Smooth muscle cell (in vitro differentiated cells): ENCODE results near the gene STARD13. TPM values are rescaled to one million over a fixed set of nuclear protein-coding genes. Genes with fewer than 3 reads are reported as not detected.

ENCODE experiments used
- DNase-seq: peaks from one replicate; lab custom pipeline; 2025; ENCODE audit not compliant: unreplicated experiment; lab: John Stamatoyannopoulos, UW
- H2AFZ ChIP-seq: fragments of 200-600 bp; sonication (generic); 2 replicates; pipeline ENCODE4 v1.6.0; 2016; ENCODE audit warnings: antibody characterized with exemption, low read depth, mild to moderate bottlenecking
- H3F3A ChIP-seq: fragments of 200-600 bp; sonication (generic); 2 replicates; pipeline ENCODE4 v1.6.0; 2017; ENCODE audit warnings: antibody characterized with exemption, low read depth
- H3K27ac ChIP-seq: fragments of 200-600 bp; sonication (generic); 2 replicates; pipeline ENCODE4 v1.5.1; 2016; ENCODE audit warnings: low read depth, mild to moderate bottlenecking
- H3K27me3 ChIP-seq: fragments of 200-600 bp; sonication (generic); 2 replicates; pipeline ENCODE4 v1.6.1; 2016; ENCODE audit warnings: low read depth, mild to moderate bottlenecking
- H3K36me3 ChIP-seq: fragments of 200-600 bp; sonication (generic); 2 replicates; pipeline ENCODE4 v1.5.1; 2016; ENCODE audit warnings: low read depth
- H3K4me1 ChIP-seq: fragments of 200-600 bp; sonication (generic); 2 replicates; pipeline ENCODE4 v1.5.1; 2016; ENCODE audit warnings: low read depth
- H3K4me2 ChIP-seq: fragments of 200-600 bp; sonication (generic); 2 replicates; pipeline ENCODE4 v1.6.0; 2016; ENCODE audit warnings: mild to moderate bottlenecking
- H3K4me3 ChIP-seq: fragments of 200-600 bp; sonication (generic); 2 replicates; pipeline ENCODE4 v1.5.1; 2016; ENCODE audit warnings: mild to moderate bottlenecking
- H3K79me2 ChIP-seq: fragments of 200-600 bp; sonication (generic); 2 replicates; pipeline ENCODE4 v1.6.0; 2016; ENCODE audit warnings: low read depth, mild to moderate bottlenecking
- H3K9ac ChIP-seq: fragments of 200-600 bp; sonication (generic); 2 replicates; pipeline ENCODE4 v1.6.0; 2016; ENCODE audit warnings: low read depth
- H3K9me3 ChIP-seq: fragments of 200-600 bp; sonication (generic); replicated peaks from 2 replicates; pipeline ENCODE4 v1.5.1; 2016; ENCODE audit warnings: low read depth
- H4K20me1 ChIP-seq: fragments of 200-600 bp; sonication (generic); 2 replicates; pipeline ENCODE4 v1.6.0; 2016; ENCODE audit warnings: low read depth
- WGBS: methylation state at CpG from one replicate; pipeline ENCODE4 v1.1.7; 2016; ENCODE audit warnings: low lambda C conversion rate; 5-methylcytosine and 5-hydroxymethylcytosine counted together
- polyA plus RNA-seq: library from polyadenylated mRNA; unstranded; fragments of >200 nt; fragmentation: Nextera tagmentation; extraction: Ambion mirVana; gene quantifications from 2 replicates; pipeline ENCODE4 v1.2.1, GENCODE V29; 2016
- total RNA-seq: library from RNA; depleted of rRNA; stranded (reverse); fragments of >200 nt; gene quantifications from 2 replicates; pipeline ENCODE4 v1.2.3, GENCODE V29; 2014
- TF ChIP-seq, protein P1 (sequence below): fragments of 200-600 bp; sonication (generic); IDR thresholded peaks from 2 replicates; pipeline ENCODE4 v1.5.1; 2017; ENCODE audit warnings: borderline replicate concordance, mild to moderate bottlenecking, antibody characterized with exemption; ENCODE audit not compliant: insufficient read depth, poor library complexity, severe bottlenecking

Gene STARD13
- total and polyA plus RNA-seq, 2 experiments from 2014 or later = 12.4 to 18.8 TPM

DNA sequence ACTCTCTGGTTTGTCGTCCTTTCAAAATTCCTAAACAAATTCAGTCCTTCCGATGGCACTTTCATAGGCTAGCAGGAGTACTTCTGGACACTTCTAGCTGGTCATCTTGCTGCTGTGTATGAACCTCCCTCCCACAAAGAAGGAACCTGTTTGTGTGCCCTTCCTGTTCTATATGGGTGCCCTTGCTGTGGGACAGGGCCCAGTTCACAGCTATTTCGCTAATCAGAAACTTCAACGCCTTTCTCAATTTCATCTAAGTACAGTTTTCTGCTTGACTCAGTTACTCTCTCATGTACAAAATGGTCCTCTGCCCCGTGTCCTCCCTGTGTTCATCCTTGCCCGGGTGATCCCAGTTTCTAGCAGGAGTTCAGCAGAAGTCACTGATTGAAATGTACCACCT lies 96.1 kb downstream of the STARD13 start:
- Histone ChIP-seq H3K4me3 (no peak overlapping the region), H3K4me1 (peaks cover 32% of the 10 kb centered on the region), H3K79me2 (peaks cover 20% of the 10 kb centered on the region)

DNA sequence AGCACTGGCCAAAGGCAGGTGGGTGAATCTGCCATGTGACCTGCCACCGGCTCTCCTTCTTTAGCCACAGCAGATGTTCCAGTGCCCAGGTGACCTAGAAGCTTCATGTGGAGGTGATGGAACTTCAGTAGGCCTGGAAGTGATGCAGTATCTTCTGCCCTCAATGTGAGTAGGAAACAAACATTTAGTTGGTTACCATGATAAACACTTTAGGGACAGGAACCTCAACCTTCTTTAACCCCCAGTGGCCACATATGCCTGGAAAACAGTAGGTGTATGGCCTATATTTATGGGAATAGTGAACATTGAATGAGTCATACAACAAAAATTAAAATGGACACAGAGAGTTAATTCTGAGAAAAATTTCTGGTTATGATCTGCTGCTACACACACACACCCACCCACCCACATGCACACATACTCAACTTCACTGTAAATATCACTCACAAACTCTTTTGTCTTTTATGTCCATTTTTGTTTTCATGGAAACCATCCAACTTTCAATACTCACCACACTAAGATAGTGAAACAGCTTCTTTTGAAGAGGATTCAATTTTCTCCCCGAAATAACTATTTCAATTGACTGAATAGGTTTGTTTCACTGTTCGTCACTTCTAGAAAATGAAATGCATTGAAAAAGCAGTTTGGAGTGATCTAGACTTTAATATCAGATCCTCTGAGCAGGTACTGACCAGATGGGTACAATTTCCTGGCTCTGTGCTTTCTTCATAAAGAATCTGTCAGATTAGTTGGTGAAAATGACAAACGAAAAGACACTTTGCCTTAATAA lies 97.3 kb downstream of the STARD13 start:
- TF ChIP-seq, protein P1, sequence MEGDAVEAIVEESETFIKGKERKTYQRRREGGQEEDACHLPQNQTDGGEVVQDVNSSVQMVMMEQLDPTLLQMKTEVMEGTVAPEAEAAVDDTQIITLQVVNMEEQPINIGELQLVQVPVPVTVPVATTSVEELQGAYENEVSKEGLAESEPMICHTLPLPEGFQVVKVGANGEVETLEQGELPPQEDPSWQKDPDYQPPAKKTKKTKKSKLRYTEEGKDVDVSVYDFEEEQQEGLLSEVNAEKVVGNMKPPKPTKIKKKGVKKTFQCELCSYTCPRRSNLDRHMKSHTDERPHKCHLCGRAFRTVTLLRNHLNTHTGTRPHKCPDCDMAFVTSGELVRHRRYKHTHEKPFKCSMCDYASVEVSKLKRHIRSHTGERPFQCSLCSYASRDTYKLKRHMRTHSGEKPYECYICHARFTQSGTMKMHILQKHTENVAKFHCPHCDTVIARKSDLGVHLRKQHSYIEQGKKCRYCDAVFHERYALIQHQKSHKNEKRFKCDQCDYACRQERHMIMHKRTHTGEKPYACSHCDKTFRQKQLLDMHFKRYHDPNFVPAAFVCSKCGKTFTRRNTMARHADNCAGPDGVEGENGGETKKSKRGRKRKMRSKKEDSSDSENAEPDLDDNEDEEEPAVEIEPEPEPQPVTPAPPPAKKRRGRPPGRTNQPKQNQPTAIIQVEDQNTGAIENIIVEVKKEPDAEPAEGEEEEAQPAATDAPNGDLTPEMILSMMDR = no peak
- Histone ChIP-seq H3K4me3 (no peak overlapping the region), H3F3A (peaks cover 34% of the 10 kb centered on the region), H3K4me1 (peaks cover 23% of the 10 kb centered on the region), H3K9me3 (no peaks in the 10 kb centered on the region), H3K27me3 (no peaks in the 10 kb centered on the region), H3K4me2 (peak overlapping the region; percentile 33), H3K36me3 (no peaks in the 10 kb centered on the region), H4K20me1 (no peaks in the 10 kb centered on the region), H2AFZ (no peak overlapping the region), H3K79me2 (peaks cover 21% of the 10 kb centered on the region), H3K9ac (peak overlapping the region; percentile 37), H3K27ac (peak overlapping the region; percentile 90)
- WGBS = 86% methylated on average over 4 of the region's 4 CpGs
- DNase-seq = no peak

More for the DNA sequence above, 96.1 kb downstream of the STARD13 start:
- H3K27me3 ChIP-seq = no peaks in the 10 kb centered on the region
- TF ChIP-seq, protein P1 = no peak
- peaks cover 34% of the 10 kb centered on the region for H3F3A ChIP-seq
- 98% methylated on average over 6 of the region's 6 CpGs for WGBS
- no peaks in the 10 kb centered on the region for H3K9me3 ChIP-seq
- H3K27ac ChIP-seq = no peak overlapping the region
- no peaks in the 10 kb centered on the region for H3K36me3 ChIP-seq
- H3K4me2 ChIP-seq = no peak overlapping the region
- DNase-seq = no peak
- H3K9ac ChIP-seq = no peak overlapping the region
- H4K20me1 ChIP-seq = no peaks in the 10 kb centered on the region
- no peak overlapping the region for H2AFZ ChIP-seq

- no peak overlapping the region for H2AFZ ChIP-seq
- H4K20me1 ChIP-seq = no peaks in the 10 kb centered on the region
- DNase-seq = no peak
- WGBS = 31% methylated on average over 8 of the region's 8 CpGs
- H3F3A ChIP-seq = peaks cover 31% of the 10 kb centered on the region
- no peak overlapping the region for H3K4me3 ChIP-seq
- peak overlapping the region; percentile 65 for H3K9ac ChIP-seq
- H3K4me2 ChIP-seq = peak overlapping the region; percentile 72
- TF ChIP-seq, protein P1 = no peak
- peak overlapping the region; percentile 90 for H3K27ac ChIP-seq
- H3K36me3 ChIP-seq = no peaks in the 10 kb centered on the region
- no peaks in the 10 kb centered on the region for H3K9me3 ChIP-seq
- peaks cover 23% of the 10 kb centered on the region for H3K4me1 ChIP-seq
- H3K27me3 ChIP-seq = no peaks in the 10 kb centered on the region
- H3K79me2 ChIP-seq = peaks cover 28% of the 10 kb centered on the region
Observed at GRCh38 chr13:33186861-33187291, 98.7 kb downstream of the STARD13 start.

DNA sequence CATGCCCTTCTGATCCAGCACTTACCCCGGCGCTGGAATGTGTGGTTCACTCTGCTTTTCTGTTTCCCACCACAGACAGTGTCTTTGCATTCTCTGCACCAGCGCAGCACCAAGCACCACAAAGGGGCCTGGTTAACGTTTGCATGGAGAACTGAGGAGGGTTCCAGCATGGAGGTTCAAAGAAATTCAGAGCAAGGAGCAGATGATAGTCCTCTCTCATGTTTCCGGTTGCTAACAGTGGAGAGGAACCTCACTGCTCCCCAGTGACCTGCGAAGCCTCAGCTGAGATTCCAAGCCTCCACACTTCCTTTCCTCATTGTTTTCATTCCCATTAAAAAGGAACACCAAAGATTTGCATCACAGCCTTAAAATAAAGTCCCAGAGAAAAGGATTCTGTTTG lies 99.7 kb downstream of the STARD13 start:
- peaks cover 31% of the 10 kb centered on the region for H3F3A ChIP-seq
- H4K20me1 ChIP-seq = no peaks in the 10 kb centered on the region
- WGBS = 41% methylated on average over 6 of the region's 6 CpGs
- DNase-seq = no peak
- no peak overlapping the region for H2AFZ ChIP-seq
- no peak overlapping the region for H3K4me3 ChIP-seq
- TF ChIP-seq, protein P1 = no peak
- H3K9me3 ChIP-seq = no peaks in the 10 kb centered on the region
- H3K36me3 ChIP-seq = no peaks in the 10 kb centered on the region
- peak overlapping the region; percentile 72 for H3K4me2 ChIP-seq
- H3K27ac ChIP-seq = peak overlapping the region; percentile 90
- no peaks in the 10 kb centered on the region for H3K27me3 ChIP-seq
- H3K4me1 ChIP-seq = peaks cover 19% of the 10 kb centered on the region
- H3K9ac ChIP-seq = peak overlapping the region; percentile 65
- peaks cover 32% of the 10 kb centered on the region for H3K79me2 ChIP-seq
